ENCODE results near the gene ABCB6. TPM values are rescaled to one million over a fixed set of nuclear protein-coding genes. Genes with fewer than 3 reads are reported as not detected.
A peak's percentile ranks its signal among the peaks of the same experiment; 100 is the strongest.

ABCB6 gene
- total and polyA plus RNA-seq, 10 of the 15 experiments (the other 5 are each of a cell fraction or from before 2014, with no cell fraction given), result 2.3 to 22.1 (median 13.8) TPM

GRCh38 chr2:219168932-219169331 is 49.8 kb downstream of the ABCB6 start (continued):
- TF ChIP-seq CHD2 (IDR thresholded peaks at IDR 0.05; ENCODE audit: borderline replicate concordance, low read depth, low read length) (no peak), MLLT1 (IDR thresholded peaks at IDR 0.05) (no peak), GATAD2B (conservative IDR thresholded peaks at IDR 0.05; ENCODE audit: low read depth) (no peak), NRF1 (conservative IDR thresholded peaks at IDR 0.05; ENCODE audit: low read depth, low read length) (no peak), SUZ12 (IDR thresholded peaks at IDR 0.05; ENCODE audit: unreplicated experiment) (no peak)
- TF ChIP-seq, protein P1, sequence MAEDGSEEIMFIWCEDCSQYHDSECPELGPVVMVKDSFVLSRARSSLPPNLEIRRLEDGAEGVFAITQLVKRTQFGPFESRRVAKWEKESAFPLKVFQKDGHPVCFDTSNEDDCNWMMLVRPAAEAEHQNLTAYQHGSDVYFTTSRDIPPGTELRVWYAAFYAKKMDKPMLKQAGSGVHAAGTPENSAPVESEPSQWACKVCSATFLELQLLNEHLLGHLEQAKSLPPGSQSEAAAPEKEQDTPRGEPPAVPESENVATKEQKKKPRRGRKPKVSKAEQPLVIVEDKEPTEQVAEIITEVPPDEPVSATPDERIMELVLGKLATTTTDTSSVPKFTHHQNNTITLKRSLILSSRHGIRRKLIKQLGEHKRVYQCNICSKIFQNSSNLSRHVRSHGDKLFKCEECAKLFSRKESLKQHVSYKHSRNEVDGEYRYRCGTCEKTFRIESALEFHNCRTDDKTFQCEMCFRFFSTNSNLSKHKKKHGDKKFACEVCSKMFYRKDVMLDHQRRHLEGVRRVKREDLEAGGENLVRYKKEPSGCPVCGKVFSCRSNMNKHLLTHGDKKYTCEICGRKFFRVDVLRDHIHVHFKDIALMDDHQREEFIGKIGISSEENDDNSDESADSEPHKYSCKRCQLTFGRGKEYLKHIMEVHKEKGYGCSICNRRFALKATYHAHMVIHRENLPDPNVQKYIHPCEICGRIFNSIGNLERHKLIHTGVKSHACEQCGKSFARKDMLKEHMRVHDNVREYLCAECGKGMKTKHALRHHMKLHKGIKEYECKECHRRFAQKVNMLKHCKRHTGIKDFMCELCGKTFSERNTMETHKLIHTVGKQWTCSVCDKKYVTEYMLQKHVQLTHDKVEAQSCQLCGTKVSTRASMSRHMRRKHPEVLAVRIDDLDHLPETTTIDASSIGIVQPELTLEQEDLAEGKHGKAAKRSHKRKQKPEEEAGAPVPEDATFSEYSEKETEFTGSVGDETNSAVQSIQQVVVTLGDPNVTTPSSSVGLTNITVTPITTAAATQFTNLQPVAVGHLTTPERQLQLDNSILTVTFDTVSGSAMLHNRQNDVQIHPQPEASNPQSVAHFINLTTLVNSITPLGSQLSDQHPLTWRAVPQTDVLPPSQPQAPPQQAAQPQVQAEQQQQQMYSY (CRISPR knock-in tag; IDR thresholded peaks at IDR 0.05), result no peak

GRCh38 chr2:219168526-219168925 is 50.2 kb downstream of the ABCB6 start:
- Histone ChIP-seq H3K9ac (ENCODE audit: control insufficient read depth, insufficient read depth, low read length) (no peak overlapping the region), H3K36me3 (ENCODE audit: control insufficient read depth in 2 of 2, insufficient read depth in 2 of 2, low read length in 1 of 2) (peaks cover 0 to 4% of the 10 kb centered on the region in 2 experiments), H3K27me3 (replicated peaks in 1 of 2; ENCODE audit: control insufficient read depth in 2 of 2, insufficient read depth in 2 of 2, low read length in 1 of 2) (no peaks in the 10 kb centered on the region), H3K27ac (ENCODE audit: control insufficient read depth, insufficient read depth) (no peak overlapping the region), H3K4me2 (ENCODE audit: control insufficient read depth, insufficient read depth) (no peak overlapping the region), H3K79me2 (ENCODE audit: control insufficient read depth, insufficient read depth, low read length) (no peaks in the 10 kb centered on the region), H4K20me1 (ENCODE audit: control insufficient read depth, insufficient read depth) (no peaks in the 10 kb centered on the region), H3K4me3 (no peak overlapping the region), H3K9me3 (replicated peaks; ENCODE audit: control insufficient read depth, insufficient read depth, low read length) (no peaks in the 10 kb centered on the region), H3K4me1 (ENCODE audit: control insufficient read depth, insufficient read depth, low read length) (no peaks in the 10 kb centered on the region), H2AFZ (ENCODE audit: control insufficient read depth, low read depth, low read length) (no peak overlapping the region)
- SMC1A ChIA-PET (ENCODE audit: uncharacterized antibody, unreplicated experiment), result no interaction called here
- peak in 1 of 2 experiments; percentile 19; a peak in 1 of 4 replicates for TF ChIP-seq BHLHE40 (IDR thresholded peaks at IDR 0.05; ENCODE audit: borderline replicate concordance in 1 of 2, low read depth in 2 of 2, low read length in 1 of 2)
- no peak for TF ChIP-seq RCOR1 (conservative IDR thresholded peaks at IDR 0.05; ENCODE audit: low read depth, low read length)
- CTCF ChIA-PET, result interaction anchor here (0.9 to 5.4 kb wide), 3 partner anchors 9 to 361 kb away, joined by 3 to 48 read pairs (median 3); no protein-coding TSS in a partner anchor
- intact Hi-C loops (cut with micrococcal nuclease; ENCODE audit: unreplicated experiment) (no loop called here), in situ Hi-C loops (cut with MboI) (no loop called here)
- FAIRE-seq, result no peak
- BruUV-seq (replicated peaks), result no TSS peak
- DNase-seq (ENCODE audit: low read depth, low spot score), result no peak
- POLR2A ChIA-PET, result no interaction called here
- ATAC-seq, result peak; percentile 69
- 16% methylated on average over 6 of the region's 6 CpGs for WGBS (ENCODE audit: insufficient coverage, insufficient replicate concordance, low lambda C conversion rate, missing lambda C conversion rate)
- RAD21 ChIA-PET (ENCODE audit: unreplicated experiment), result no interaction called here

Measured in GM12878 (cell line).